OCI-LY7 (cell line): ENCODE data around the gene DBN1.

Source experiments
- CTCF ChIP-seq: fragments of 200-600 bp; sonication (generic); conservative IDR thresholded peaks from 2 replicates; pipeline ENCODE4 v1.5.1; 2014; ENCODE audit warnings: mild to moderate bottlenecking, antibody characterized with exemption, low read length, moderate library complexity, mixed read lengths
- EZH2phosphoT487 ChIP-seq: fragments of 200-600 bp; sonication (generic); IDR thresholded peaks from 2 replicates; pipeline ENCODE4 v1.6.1; 2018; ENCODE audit warnings: low read depth, borderline replicate concordance, mild to moderate bottlenecking, mixed run types, antibody characterized with exemption, low read length, moderate library complexity, mixed read lengths

- TF ChIP-seq CTCF: no peak
- TF ChIP-seq EZH2phosphoT487: no peak
Measured at GRCh38 chr5:177419046-177419445, 54.4 kb downstream of the DBN1 start.
